Esophagus mucosa (tissue), 1 donor: ENCODE measurements around the gene KLK7. TPM values are rescaled to one million over a fixed set of nuclear protein-coding genes. Genes with fewer than 3 reads are reported as not detected.
A peak's percentile ranks its signal among the peaks of the same experiment; 100 is the strongest.
"Not testable (repeated sequence)": the region's sequence is repeated elsewhere in the genome, so short reads cannot be mapped to it uniquely, and the experiment has no call there.

ENCODE experiments used
- ATAC-seq: fragments of 200-7000 bp; cut with Tn5 transposase; one replicate; pipeline ENCODE4 v1.9.1; 2020
- total RNA-seq: library from RNA; stranded (reverse); gene quantifications from one replicate; pipeline ENCODE4 v1.2.4, GENCODE V29; 2023
- donor health status: DM: yes; HTN: yes; CAD: no.

Gene KLK7
- total RNA-seq, 1 donor from 2014 or later, result 146 TPM

GRCh38 chr19:50975766-50976165, 8.0 kb downstream of the KLK7 start:
- ATAC-seq, result peak; percentile 87

- ATAC-seq, result no peak
These were observed 8.8 kb downstream of the KLK7 start for GRCh38 chr19:50974702-50975556.

GRCh38 chr19:50972795-50973376, 10.8 kb downstream of the KLK7 start:
- peak; percentile 79 for ATAC-seq

GRCh38 chr19:50969810-50970209, 13.9 kb downstream of the KLK7 start:
- ATAC-seq, result not testable (repeated sequence)

DNA sequence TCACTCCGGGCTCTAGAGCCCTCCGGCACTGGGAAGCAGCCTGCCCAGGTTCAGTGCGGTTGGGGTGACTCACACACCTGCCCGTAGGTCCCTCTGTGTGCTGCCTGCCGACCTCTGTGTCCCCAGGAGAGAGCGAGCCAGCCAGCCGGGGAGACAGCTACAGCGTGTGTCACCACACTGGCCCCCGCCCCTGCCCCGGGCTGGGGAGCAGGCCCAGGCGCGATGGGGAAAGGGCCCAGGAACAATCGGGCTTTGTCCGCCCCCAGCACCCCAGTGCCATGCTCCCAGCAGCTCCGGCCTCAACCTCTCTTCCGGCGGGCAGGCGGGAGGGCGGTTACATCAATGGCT, 14.3 kb downstream of the KLK7 start, which contains the start of gene KLK6:
Gene KLK6 (minus strand): TSS at position 179 of the 348 bp plus-strand sequence. CDS start 1,487 bp downstream, outside the sequence.
- ATAC-seq, result peak; percentile 91

GRCh38 chr19:50968716-50969412, 14.9 kb downstream of the KLK7 start:
- no peak for ATAC-seq

DNA sequence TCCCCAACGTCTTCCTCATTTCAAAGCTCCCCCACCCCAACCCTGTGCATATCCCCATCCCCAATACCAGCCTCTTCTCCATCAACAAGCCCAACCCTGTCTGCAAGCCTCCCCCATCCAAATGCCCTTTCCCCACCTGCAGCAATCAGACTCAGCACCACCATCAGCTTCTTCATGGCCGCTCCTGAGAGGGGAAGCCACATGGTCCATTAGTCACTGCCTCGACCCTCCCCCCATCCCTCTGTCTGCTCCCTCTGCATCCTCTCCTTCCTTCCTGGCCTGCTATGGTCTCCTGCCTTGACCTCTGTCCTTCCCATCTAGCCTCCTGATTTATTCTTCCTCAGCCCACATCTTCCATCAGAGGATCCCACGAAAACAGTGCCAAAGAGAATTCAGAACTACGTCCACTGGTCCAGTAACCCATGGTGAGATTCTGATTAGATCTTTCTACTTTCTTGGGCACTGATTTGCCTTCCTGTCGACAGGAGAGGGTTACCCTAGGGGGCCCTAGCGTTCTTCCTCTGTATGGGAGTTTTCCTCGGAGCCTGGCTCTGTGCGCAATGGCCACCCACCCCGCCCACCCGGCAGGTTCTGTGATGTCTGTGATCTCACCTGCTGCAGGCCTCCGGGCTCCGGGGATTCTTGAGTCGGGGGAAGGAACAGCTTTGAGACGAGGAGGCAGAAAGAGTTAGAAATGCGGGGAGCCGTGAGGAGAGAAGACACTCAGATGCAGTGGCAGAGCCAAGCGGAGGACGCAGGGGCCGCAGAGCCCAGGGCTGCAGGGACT, 15.6 kb downstream of the KLK7 start:
- no peak for ATAC-seq

DNA sequence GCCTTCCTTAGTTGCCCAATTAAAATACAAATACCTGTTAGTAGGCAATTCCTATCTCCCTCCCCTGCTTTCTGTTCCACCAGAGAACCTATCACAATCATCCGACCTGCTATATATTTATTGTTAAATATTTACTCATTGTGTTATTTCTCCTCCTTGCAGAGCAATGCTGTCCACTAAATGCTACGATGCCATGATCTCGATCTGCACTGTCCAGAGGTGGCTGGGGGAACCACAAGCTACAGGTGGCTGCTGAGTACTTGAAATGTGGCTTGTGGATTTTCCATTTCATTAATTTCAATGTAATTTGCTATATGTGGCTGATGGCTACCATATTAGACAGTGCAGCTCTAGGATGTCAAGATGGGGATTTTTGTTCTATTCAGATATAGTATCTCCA, 19.5 kb downstream of the KLK7 start:
- ATAC-seq, result no peak

- ATAC-seq, result no peak
These were observed 20.3 kb downstream of the KLK7 start for GRCh38 chr19:50963381-50963780.

- no peak for ATAC-seq
These were observed 21.5 kb downstream of the KLK7 start for GRCh38 chr19:50962245-50962644.

GRCh38 chr19:50959731-50960500, 23.8 kb downstream of the KLK7 start:
- ATAC-seq, result peak; percentile 24

- peak; percentile 5 for ATAC-seq
These were observed 26.1 kb downstream of the KLK7 start for GRCh38 chr19:50957587-50957986.

- ATAC-seq, result peak; percentile 57
These were observed 30.8 kb downstream of the KLK7 start, which contains the start of gene KLK5 for GRCh38 chr19:50952910-50953309. TSS of gene KLK5 (minus strand) at chr19:50953038. CDS start at chr19:50952657, 381 bp downstream.

- no peak for ATAC-seq
These were observed 33.9 kb downstream of the KLK7 start for GRCh38 chr19:50949861-50950260.

GRCh38 chr19:50947123-50947522, 36.6 kb downstream of the KLK7 start:
- no peak for ATAC-seq

GRCh38 chr19:50944795-50945194, 38.9 kb downstream of the KLK7 start:
- no peak for ATAC-seq

- ATAC-seq, result peak; percentile 78
These were observed 40.5 kb downstream of the KLK7 start for GRCh38 chr19:50943074-50943828.

GRCh38 chr19:50939596-50939995, 44.1 kb downstream of the KLK7 start:
- no peak for ATAC-seq

DNA sequence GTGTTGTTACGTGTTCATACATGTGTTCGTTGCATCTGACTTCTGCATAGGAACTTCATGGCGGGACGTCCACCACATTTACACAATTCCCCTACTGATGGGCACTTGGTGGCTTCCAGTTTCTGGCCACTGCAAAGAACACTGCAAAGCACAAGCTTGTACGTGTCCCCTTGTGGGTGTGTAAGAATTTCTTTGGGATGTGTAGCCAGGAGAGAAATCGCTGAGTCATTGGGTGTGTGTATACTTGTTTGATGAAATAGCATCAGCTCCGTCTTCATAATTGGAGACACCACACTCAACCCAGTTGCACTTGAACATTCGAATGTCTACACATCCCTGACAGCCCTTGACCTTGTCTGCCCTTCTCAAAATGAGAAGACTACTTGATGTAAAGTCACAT, 50.1 kb downstream of the KLK7 start:
- peak; percentile 80 for ATAC-seq

DNA sequence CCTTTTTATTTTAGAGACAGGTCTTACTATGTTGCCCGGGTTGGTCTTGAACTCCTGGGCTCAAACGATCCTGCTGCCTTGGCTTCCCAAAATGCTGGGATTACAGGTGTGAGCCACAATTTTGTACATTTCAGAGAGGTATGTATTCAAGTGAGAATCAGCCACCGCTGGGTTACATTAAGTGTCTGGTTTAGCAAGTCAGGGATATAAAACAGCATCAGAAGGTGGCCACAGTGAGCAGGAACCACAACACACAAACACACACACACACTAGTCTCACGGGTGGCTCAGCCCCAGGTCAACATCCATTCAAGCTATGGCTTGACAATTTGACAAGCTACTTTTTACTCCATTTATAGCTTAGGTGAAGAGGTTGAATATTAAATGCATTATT, 51.0 kb downstream of the KLK7 start:
- peak; percentile 51 for ATAC-seq
